Right lobe of liver (tissue), 6 donors: ENCODE measurements around the gene SLC27A5. TPM values are rescaled to one million over a fixed set of nuclear protein-coding genes. Genes with fewer than 3 reads are reported as not detected.

Experiments used
- ATAC-seq, 4 donors: fragments of 200-7000 bp; cut with Tn5 transposase; one replicate each; pipeline ENCODE4 v1.9.1; 2020; ENCODE audit warnings: mild to moderate bottlenecking in 4 of 4, moderate library complexity in 4 of 4
- DNase-seq, 3 donors: peaks; one replicate each; pipeline ENCODE4 v3.0.0-alpha.2; 2020
- H3K27ac ChIP-seq, 3 donors: fragments of 200-600 bp; one replicate each; pipeline ENCODE4 v1.8.0; 2022
- H3K27me3 ChIP-seq, 2 donors: fragments of 200-600 bp; one replicate each; pipeline ENCODE4 v1.8.0; 2022
- H3K36me3 ChIP-seq, 4 donors: fragments of 200-600 bp; sonication (generic) in 1 of 4; one replicate each; pipeline versions ENCODE4 v1.5.1 to v1.8.0; 2017 to 2022; ENCODE audit warnings: control low read depth in 1 of 4
- H3K4me1 ChIP-seq, 4 donors: fragments of 200-600 bp; sonication (generic) in 1 of 4; one replicate each; pipeline versions ENCODE4 v1.5.1 to v1.8.0; 2017 to 2022; ENCODE audit warnings: control low read depth in 1 of 4
- H3K4me3 ChIP-seq, 3 donors: fragments of 200-600 bp; one replicate each; pipeline ENCODE4 v1.8.0; 2022
- H3K9me3 ChIP-seq, 4 donors: fragments of 200-600 bp; sonication (generic) in 1 of 4; one replicate each; pipeline versions ENCODE4 v1.5.1 to v1.8.0; 2017 to 2022; ENCODE audit warnings: control low read depth in 1 of 4
- POLR2A ChIP-seq: fragments of 450-650 bp; IDR thresholded peaks from one replicate; pipeline ENCODE4 v1.6.1; 2017; ENCODE audit warnings: antibody characterized with exemption, mild to moderate bottlenecking
- WGBS: methylation state at CpG from one replicate; pipeline ENCODE4 v1.1.6; 2018; ENCODE audit warnings: low coverage, low lambda C conversion rate; ENCODE audit not compliant: insufficient coverage; ENCODE audit errors: missing lambda C conversion rate; 5-methylcytosine and 5-hydroxymethylcytosine counted together
- intact Hi-C, 2 donors: fragments of 100-400 bp; cut with DNase I; formaldehyde crosslinking; loops; one replicate each; pipeline versions ENCODE4 v1.11.2 to v1.14.1; 2022
- total RNA-seq, 6 experiments: library from RNA; depleted of rRNA in 2 of 6; stranded (reverse); fragments of >200 nt in 2 of 6; fragmentation: NEBNext Ultra II Directional in 3 of 6; extraction: Animal tissue kit (Norgen Biotek cat#: 25700) in 3 of 6; gene quantifications; one replicate each; pipeline versions ENCODE4 v1.1.0 to v1.2.4, GENCODE V29; 2016 to 2023
- TF ChIP-seq, protein P1 (sequence below), 4 donors: fragments of 200-600 bp in 3 of 4; fragments of 450-650 bp in 1 of 4; IDR thresholded peaks; one replicate each; pipeline versions ENCODE4 v1.5.1 to v1.8.0; 2016 to 2022; ENCODE audit warnings: antibody characterized with exemption in 4 of 4, mild to moderate bottlenecking in 2 of 4
- donor health status: DM: no; HTN: yes; CAD: no.
- donor health status: DM: no; HTN: no; CAD: no.
- donor health status: DM: no; HTN: no; CAD: no.
- donor health status: DM: no; HTN: yes; CAD: no.
- donor health status: DM: no; HTN: yes; CAD: no.

SLC27A5 gene
- total RNA-seq, 6 experiments from 2014 or later: 107 to 737 (median 366) TPM

DNA sequence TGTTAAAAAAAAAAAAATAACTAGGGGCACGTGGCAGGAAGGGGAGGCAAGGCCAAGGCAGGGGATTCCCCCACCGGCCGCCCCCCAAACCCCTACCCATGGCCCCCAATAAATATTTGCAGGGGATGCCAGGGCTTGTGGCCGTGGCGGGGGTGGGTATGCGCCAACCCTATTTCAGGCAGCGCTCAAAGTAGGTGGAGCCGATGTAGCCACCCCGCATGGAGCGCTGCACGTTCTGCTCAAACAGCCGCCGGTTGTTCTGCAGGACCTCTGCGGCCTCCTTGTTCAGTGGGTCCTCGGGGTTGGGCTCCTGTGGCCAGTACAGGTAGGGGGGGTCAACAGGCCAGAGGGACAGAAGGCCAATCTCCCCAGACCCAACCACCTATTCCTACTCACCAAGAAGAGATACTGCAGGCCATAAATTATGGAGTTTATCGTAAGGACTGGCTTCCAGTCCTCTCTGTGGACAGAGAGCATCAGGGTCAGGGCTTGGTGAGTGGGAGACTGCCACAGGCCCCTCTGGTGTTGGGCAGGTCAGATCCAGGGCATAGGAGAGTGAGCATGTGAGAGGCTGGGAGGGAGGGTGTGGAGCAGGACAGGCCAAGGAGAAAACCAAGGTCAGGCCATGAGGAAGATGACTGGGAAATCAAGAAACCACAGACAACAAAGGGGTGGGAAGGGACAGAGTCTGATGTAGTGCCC is 44.3 kb upstream of the SLC27A5 start:
- 69% methylated on average over 2 of the region's 16 CpGs for WGBS
- DNase-seq (no peak), ATAC-seq (no peak)
- Histone ChIP-seq H3K36me3 (peaks cover 0 to 34% (median 9%) of the 10 kb centered on the region in 4 donors), H3K27me3 (no peaks in the 10 kb centered on the region), H3K4me1 (peaks cover 0 to 30% (median 6%) of the 10 kb centered on the region in 4 donors), H3K4me3 (no peak overlapping the region), H3K9me3 (no peaks in the 10 kb centered on the region), H3K27ac (no peak overlapping the region)
- no peak for TF ChIP-seq POLR2A
- TF ChIP-seq, protein P1, sequence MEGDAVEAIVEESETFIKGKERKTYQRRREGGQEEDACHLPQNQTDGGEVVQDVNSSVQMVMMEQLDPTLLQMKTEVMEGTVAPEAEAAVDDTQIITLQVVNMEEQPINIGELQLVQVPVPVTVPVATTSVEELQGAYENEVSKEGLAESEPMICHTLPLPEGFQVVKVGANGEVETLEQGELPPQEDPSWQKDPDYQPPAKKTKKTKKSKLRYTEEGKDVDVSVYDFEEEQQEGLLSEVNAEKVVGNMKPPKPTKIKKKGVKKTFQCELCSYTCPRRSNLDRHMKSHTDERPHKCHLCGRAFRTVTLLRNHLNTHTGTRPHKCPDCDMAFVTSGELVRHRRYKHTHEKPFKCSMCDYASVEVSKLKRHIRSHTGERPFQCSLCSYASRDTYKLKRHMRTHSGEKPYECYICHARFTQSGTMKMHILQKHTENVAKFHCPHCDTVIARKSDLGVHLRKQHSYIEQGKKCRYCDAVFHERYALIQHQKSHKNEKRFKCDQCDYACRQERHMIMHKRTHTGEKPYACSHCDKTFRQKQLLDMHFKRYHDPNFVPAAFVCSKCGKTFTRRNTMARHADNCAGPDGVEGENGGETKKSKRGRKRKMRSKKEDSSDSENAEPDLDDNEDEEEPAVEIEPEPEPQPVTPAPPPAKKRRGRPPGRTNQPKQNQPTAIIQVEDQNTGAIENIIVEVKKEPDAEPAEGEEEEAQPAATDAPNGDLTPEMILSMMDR (IDR thresholded peaks at IDR 0.05): no peak
- intact Hi-C loops: no loop called here

DNA sequence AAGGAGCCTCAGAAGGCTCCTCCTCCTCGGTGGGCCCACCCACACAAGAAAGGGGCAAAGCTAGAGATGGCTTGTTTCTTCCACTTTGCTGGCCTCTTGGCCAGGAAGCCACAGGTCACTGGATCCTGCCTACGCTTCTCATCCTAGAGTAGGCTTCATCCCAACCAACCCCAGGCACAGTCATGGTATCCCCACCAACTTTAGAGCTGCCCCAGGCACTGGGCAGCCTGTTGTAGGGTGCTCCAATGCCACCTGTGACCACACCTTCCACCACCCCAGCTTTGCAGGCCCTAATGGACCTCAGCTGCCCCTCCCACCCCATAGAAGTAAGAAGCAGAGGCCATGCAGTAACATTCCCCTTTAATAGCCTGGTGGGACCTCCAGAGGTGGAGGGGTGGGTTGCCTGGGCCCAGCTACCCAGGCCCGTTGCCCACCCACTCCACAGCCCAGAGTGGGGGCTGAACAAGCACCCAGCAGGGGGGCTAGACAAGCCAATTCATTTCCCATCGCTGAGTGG is 43.6 kb upstream of the SLC27A5 start:
- WGBS: 21% methylated on average over 2 of the region's 4 CpGs
- Histone ChIP-seq H3K4me3 (peak overlapping the region; percentile 37 to 90 (median 89)), H3K9me3 (no peaks in the 10 kb centered on the region), H3K36me3 (peaks cover 0 to 40% (median 12%) of the 10 kb centered on the region in 4 donors), H3K4me1 (peaks cover 0 to 30% (median 6%) of the 10 kb centered on the region in 4 donors), H3K27ac (peak overlapping the region; percentile 76 to 90 (median 83)), H3K27me3 (no peaks in the 10 kb centered on the region)
- no peak for TF ChIP-seq POLR2A
- TF ChIP-seq, protein P1 (IDR thresholded peaks at IDR 0.05): no peak
- ATAC-seq (no peak), DNase-seq (no peak)
- intact Hi-C loops: no loop called here

DNA sequence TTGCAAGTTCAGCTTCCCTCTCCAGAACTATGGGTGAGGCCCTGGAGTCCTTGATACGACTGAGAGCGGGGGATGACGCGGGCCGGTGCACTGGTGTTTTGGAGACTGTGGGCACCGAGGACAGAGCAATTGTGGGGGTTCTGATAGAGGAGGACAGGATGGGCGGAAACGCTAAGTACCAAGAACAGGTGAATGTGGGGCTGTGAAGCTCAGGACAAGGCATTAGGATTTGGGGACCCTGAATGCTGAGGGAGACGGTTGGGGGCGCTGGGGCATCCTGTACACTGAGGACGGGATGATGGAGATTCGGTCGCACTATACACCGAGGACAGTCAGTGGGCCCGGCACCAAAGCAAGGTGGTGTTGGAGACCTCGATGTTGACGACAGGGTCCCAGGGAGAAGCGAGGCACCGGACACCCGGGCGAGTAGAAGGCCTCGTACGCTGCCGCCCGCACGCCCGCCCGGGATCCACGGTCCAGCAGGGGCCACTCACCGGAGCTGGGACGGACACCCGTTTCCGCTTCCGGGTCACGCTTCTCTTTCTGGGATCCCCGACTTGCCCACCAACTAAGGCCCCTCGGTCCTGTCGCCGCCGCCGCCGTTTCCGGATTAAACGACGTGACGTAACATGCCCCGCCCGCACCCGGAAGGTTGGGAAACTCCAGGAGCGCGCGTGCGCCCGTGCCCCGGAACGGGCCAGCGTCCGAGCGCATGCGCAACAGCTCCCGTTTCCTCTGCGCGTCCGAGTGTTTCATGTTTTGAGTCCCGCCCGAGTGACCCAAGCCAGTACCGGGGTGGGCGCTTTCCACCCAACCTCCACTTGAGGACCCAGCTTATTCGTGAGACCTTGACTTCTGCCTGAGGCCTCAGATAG is 42.9 kb upstream of the SLC27A5 start, which contains the start of gene CHMP2A:
Gene CHMP2A (minus strand): TSS at position 612 of the 875 bp plus-strand sequence. CDS start 893 bp downstream, outside the sequence.
- Histone ChIP-seq H3K9me3 (no peaks in the 10 kb centered on the region), H3K36me3 (peaks cover 0 to 47% (median 19%) of the 10 kb centered on the region in 4 donors), H3K27ac (peak within 1 kb of the TSS; percentile 76 to 90 (median 83)), H3K4me1 (peaks cover 0 to 24% (median 6%) of the 10 kb centered on the region in 4 donors), H3K27me3 (no peaks in the 10 kb centered on the region), H3K4me3 (peak within 1 kb of the TSS; percentile 37 to 90 (median 89))
- TF ChIP-seq, protein P1 (IDR thresholded peaks at IDR 0.05): no peak
- TF ChIP-seq POLR2A: peak; percentile 64
- 1% methylated on average over 23 of the region's 69 CpGs for WGBS
- peak; percentile 48 to 61 (median 54) for ATAC-seq
- intact Hi-C loops: no loop called here
- DNase-seq: peak; percentile 99

DNA sequence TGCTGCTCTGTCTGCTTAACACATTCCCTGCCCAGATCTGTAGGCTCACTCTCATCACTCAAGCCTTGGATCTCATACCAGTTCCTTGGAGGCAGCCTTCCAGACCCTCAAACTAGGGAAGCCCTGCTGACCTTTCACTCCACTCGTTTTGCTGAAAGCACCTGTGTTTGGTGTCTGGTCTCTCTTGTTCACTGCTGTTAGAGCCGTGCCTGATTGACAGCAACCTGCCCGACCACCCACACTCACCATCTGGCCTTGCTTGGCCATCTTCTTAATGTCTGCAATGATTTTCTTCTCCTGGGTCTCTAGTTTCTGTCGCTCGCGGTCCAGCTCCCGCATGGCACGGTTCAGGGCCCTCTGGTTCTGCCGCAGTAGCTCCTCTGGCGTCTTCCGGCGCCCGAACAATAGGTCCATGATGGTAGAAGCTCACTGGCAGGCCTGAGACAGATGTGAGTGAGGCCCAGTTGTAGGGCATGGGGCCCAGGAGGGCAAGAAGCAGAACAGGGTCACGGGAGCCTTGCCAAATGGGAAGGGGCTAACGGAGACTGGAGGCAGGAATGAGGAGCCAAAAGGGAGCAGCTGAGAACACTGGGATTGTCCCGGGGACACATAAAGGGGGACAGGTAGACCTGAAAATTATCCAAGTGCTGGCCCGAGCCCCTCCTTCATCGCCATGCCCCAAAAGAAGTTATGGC is 42.2 kb upstream of the SLC27A5 start:
- ATAC-seq (no peak), DNase-seq (no peak)
- Histone ChIP-seq H3K9me3 (no peaks in the 10 kb centered on the region), H3K27me3 (no peaks in the 10 kb centered on the region), H3K27ac (peak overlapping the region; percentile 76 to 90 (median 83)), H3K4me1 (peaks cover 0 to 22% (median 6%) of the 10 kb centered on the region in 4 donors), H3K36me3 (peaks cover 8 to 55% (median 25%) of the 10 kb centered on the region in 4 donors), H3K4me3 (peak overlapping the region; percentile 37 to 90 (median 89))
- WGBS: 47% methylated on average over 14 of the region's 18 CpGs
- TF ChIP-seq POLR2A: no peak
- TF ChIP-seq, protein P1 (IDR thresholded peaks at IDR 0.05): no peak
- intact Hi-C loops: no loop called here
